ENCODE data around the gene ATP6V0C.

- TF ChIP-seq CTCF (IDR thresholded peaks at IDR 0.05) (no peak), POLR2A (IDR thresholded peaks at IDR 0.05) (no peak)
These were observed 804 bp downstream of the ATP6V0C start for GRCh38 chr16:2514333-2515179.
